Measurements from ENCODE around the gene GSN. TPM values are rescaled to one million over a fixed set of nuclear protein-coding genes. Genes with fewer than 3 reads are reported as not detected.

GSN gene
- total and polyA plus RNA-seq, 11 donors, result 379 to 2,088 (median 689) TPM

- H3K4me3 ChIP-seq, result no peak overlapping the region
- no peak for TF ChIP-seq POLR2A (IDR thresholded peaks at IDR 0.05)
- TF ChIP-seq, protein P1, sequence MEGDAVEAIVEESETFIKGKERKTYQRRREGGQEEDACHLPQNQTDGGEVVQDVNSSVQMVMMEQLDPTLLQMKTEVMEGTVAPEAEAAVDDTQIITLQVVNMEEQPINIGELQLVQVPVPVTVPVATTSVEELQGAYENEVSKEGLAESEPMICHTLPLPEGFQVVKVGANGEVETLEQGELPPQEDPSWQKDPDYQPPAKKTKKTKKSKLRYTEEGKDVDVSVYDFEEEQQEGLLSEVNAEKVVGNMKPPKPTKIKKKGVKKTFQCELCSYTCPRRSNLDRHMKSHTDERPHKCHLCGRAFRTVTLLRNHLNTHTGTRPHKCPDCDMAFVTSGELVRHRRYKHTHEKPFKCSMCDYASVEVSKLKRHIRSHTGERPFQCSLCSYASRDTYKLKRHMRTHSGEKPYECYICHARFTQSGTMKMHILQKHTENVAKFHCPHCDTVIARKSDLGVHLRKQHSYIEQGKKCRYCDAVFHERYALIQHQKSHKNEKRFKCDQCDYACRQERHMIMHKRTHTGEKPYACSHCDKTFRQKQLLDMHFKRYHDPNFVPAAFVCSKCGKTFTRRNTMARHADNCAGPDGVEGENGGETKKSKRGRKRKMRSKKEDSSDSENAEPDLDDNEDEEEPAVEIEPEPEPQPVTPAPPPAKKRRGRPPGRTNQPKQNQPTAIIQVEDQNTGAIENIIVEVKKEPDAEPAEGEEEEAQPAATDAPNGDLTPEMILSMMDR (IDR thresholded peaks at IDR 0.05), result no peak
- H3K27me3 ChIP-seq, result no peaks in the 10 kb centered on the region
- no peaks in the 10 kb centered on the region for H3K9me3 ChIP-seq
- no peak overlapping the region for H3K27ac ChIP-seq
- H3K36me3 ChIP-seq, result no peaks in the 10 kb centered on the region
- DNase-seq, result no peak
- intact Hi-C loops (cut with DNase I), result loop anchor here in 2 of 10 donors (5.0 to 10.0 kb wide), 2 partner anchors 41 to 49 kb away; partner anchors contain the start of gene GSN (in 1 of the 2)
- no peak for ATAC-seq
- peaks cover 0 to 9% (median 0%) of the 10 kb centered on the region in 12 donors for H3K4me1 ChIP-seq
- 80 to 84% (median 83%) methylated on average over 2 of the region's 2 CpGs for WGBS, 4 donors
Observed at GRCh38 chr9:121226175-121226574, 41.8 kb upstream of the GSN start.

DNA sequence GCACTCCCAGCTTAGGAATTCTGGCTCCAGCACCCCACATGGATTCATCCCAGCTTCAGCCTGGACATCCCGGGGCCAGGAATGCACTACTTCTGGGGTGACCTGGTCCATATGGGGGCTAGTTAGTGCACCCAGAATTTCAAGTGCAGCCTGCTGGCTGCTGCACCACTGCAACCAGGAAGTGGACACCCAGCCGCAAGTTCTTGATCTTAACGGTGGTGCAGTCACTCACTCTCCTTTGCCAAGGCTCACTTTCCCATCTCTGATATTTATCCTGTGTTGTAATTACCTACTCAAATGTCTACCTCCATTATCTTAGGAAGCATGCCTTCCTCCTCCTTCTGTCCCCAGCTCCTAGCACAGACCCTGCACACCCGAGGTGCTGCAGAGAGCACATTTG lies 40.1 kb upstream of the GSN start:
- Histone ChIP-seq H3K27me3 (no peaks in the 10 kb centered on the region), H3K9me3 (no peaks in the 10 kb centered on the region), H3K4me3 (no peak overlapping the region), H3K36me3 (no peaks in the 10 kb centered on the region), H3K4me1 (peaks cover 0 to under 1% (median 0%) of the 10 kb centered on the region in 12 donors), H3K27ac (no peak overlapping the region)
- 71 to 83% (median 79%) methylated on average over 4 of the region's 4 CpGs for WGBS, 4 donors
- TF ChIP-seq, protein P1 (IDR thresholded peaks at IDR 0.05), result no peak
- no peak for TF ChIP-seq POLR2A (IDR thresholded peaks at IDR 0.05)
- intact Hi-C loops (cut with DNase I), result loop anchor here in 2 of 10 donors (5.0 to 10.0 kb wide), 2 partner anchors 39 to 47 kb away; partner anchors contain the start of gene GSN (in 1 of the 2)
- ATAC-seq (no peak), DNase-seq (no peak)

GRCh38 chr9:121230256-121230655 lies 37.7 kb upstream of the GSN start:
- TF ChIP-seq POLR2A (IDR thresholded peaks at IDR 0.05), result no peak
- TF ChIP-seq, protein P1 (IDR thresholded peaks at IDR 0.05), result no peak
- intact Hi-C loops (cut with DNase I), result no loop called here
- Histone ChIP-seq H3K4me1 (peaks cover 0 to 11% (median 0%) of the 10 kb centered on the region in 12 donors), H3K27ac (no peak overlapping the region), H3K27me3 (no peaks in the 10 kb centered on the region), H3K4me3 (no peak overlapping the region), H3K9me3 (no peaks in the 10 kb centered on the region), H3K36me3 (no peaks in the 10 kb centered on the region)
- no peak for ATAC-seq
- no peak for DNase-seq
- WGBS, 4 donors, result 92 to 94% (median 92%) methylated on average over 5 of the region's 5 CpGs

GRCh38 chr9:121232251-121232650 lies 35.7 kb upstream of the GSN start:
- 96 to 99% (median 97%) methylated on average over 4 of the region's 4 CpGs for WGBS, 4 donors
- no peak overlapping the region for H3K27ac ChIP-seq
- no peak for DNase-seq
- H3K27me3 ChIP-seq, result no peaks in the 10 kb centered on the region
- ATAC-seq, result no peak
- H3K9me3 ChIP-seq, result no peaks in the 10 kb centered on the region
- no peak overlapping the region for H3K4me3 ChIP-seq
- intact Hi-C loops (cut with DNase I), result no loop called here
- H3K4me1 ChIP-seq, result peaks cover 0 to 11% (median 0%) of the 10 kb centered on the region in 12 donors
- no peaks in the 10 kb centered on the region for H3K36me3 ChIP-seq
- TF ChIP-seq POLR2A (IDR thresholded peaks at IDR 0.05), result no peak
- TF ChIP-seq, protein P1 (IDR thresholded peaks at IDR 0.05), result no peak

Measured in heart left ventricle (tissue), 16 donors.